ENCODE measurements around the gene GLCCI1. TPM values are rescaled to one million over a fixed set of nuclear protein-coding genes. Genes with fewer than 3 reads are reported as not detected.

The GLCCI1 gene
- total RNA-seq = 1 to 10 TPM; 5.9 to 6.1 (median 6.1) TPM

GRCh38 chr7:7968544-7969305 is at the start of gene GLCCI1:
GLCCI1 (plus strand) TSS chr7:7968796; CDS start chr7:7969351, 555 bp downstream.
- Mint-ChIP-seq H3K4me1 (ENCODE audit: low read depth) (peaks cover 26% of the 10 kb centered on the region), H3K27me3 (ENCODE audit: low read depth) (no peaks in the 10 kb centered on the region), H3K36me3 (ENCODE audit: insufficient read depth) (no peaks in the 10 kb centered on the region), H3K9me3 (no peaks in the 10 kb centered on the region), H3K4me3 (peak within 1 kb of the TSS; percentile 90)
- ATAC-seq = peak; percentile 90 to 93
- DNase-seq = peak; percentile 92

- Mint-ChIP-seq H3K27me3 (ENCODE audit: low read depth) (no peaks in the 10 kb centered on the region), H3K4me3 (no peak overlapping the region), H3K4me1 (ENCODE audit: low read depth) (peaks cover 30% of the 10 kb centered on the region), H3K36me3 (ENCODE audit: insufficient read depth) (no peaks in the 10 kb centered on the region), H3K9me3 (no peaks in the 10 kb centered on the region)
- ATAC-seq = no peak
- no peak for DNase-seq
Observed at GRCh38 chr7:7919449-7919945, 49.1 kb upstream of the GLCCI1 start.

DNA sequence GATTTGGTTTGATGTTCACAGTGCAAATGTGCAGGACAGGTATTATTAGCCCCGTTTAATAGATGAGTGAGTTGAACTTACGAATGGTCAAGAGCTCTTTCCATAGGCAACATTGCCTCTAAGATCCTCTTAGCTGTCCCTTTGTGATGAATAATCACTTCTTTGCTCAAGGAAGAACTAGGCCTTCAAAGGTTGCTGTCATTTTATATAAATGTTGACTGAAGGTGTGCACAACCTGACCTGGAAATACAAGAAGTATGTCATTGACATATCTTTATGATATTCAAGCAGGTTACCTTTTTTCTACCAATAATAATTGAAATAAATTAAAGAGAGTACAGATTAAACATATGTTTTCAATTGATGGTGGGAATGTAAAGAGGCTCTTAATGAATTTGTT is 48.5 kb upstream of the GLCCI1 start:
- Mint-ChIP-seq H3K9me3 (no peaks in the 10 kb centered on the region), H3K27me3 (ENCODE audit: low read depth) (no peaks in the 10 kb centered on the region), H3K36me3 (ENCODE audit: insufficient read depth) (no peaks in the 10 kb centered on the region), H3K4me3 (no peak overlapping the region), H3K4me1 (ENCODE audit: low read depth) (peaks cover 33% of the 10 kb centered on the region)
- DNase-seq (no peak), ATAC-seq (no peak)

DNA sequence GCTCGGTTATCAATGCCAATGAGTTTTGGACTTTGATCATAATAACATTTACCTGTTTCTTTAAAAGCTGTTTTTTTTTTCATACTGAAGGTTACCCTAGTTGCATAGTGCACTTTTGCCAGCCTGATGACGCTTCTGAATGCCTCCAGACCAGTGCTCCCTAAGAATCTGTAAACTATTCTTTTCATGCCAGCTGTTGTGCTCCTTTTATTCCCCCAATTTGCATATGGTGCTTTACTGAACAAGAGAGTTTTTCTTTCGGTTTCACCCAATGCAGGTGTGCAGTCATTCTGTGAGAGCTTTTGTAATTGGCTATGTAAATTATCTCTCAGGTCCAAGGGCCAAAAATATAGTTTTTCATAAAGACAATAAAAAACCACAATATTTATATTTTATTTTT is 48.1 kb upstream of the GLCCI1 start:
- Mint-ChIP-seq H3K27me3 (ENCODE audit: low read depth) (no peaks in the 10 kb centered on the region), H3K4me3 (peak overlapping the region; percentile 45), H3K4me1 (ENCODE audit: low read depth) (peaks cover 33% of the 10 kb centered on the region), H3K36me3 (ENCODE audit: insufficient read depth) (no peaks in the 10 kb centered on the region), H3K9me3 (no peaks in the 10 kb centered on the region)
- ATAC-seq (peak; percentile 85 to 88), DNase-seq (no peak)

DNA sequence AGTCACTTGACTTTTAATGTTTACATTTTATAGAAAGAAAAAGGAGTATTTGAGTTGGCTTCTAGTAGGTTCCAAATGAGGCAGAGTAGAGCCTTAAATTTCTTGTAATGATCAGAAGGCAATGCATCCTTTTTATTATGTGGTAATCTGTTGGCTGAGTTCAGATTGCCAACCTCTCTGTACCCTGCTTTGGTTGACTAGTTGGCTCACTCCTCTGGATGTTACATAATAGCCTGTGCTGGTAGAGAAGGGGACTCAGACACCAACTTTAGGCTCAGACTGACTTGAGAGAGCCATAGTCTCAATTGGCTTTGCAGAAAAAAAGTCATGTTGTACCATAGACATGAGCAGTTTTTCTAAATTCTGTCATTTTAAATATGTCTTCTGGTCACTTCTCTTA is 46.8 kb upstream of the GLCCI1 start:
- Mint-ChIP-seq H3K4me1 (ENCODE audit: low read depth) (peaks cover 33% of the 10 kb centered on the region), H3K27me3 (ENCODE audit: low read depth) (no peaks in the 10 kb centered on the region), H3K9me3 (no peaks in the 10 kb centered on the region), H3K36me3 (ENCODE audit: insufficient read depth) (no peaks in the 10 kb centered on the region), H3K4me3 (no peak overlapping the region)
- no peak for DNase-seq
- ATAC-seq = no peak

- peaks cover 33% of the 10 kb centered on the region for H3K4me1 Mint-ChIP-seq (ENCODE audit: low read depth)
- no peaks in the 10 kb centered on the region for H3K9me3 Mint-ChIP-seq
- H3K4me3 Mint-ChIP-seq = no peak overlapping the region
- H3K36me3 Mint-ChIP-seq (ENCODE audit: insufficient read depth) = no peaks in the 10 kb centered on the region
- ATAC-seq (no peak), DNase-seq (no peak)
- H3K27me3 Mint-ChIP-seq (ENCODE audit: low read depth) = no peaks in the 10 kb centered on the region
Observed at GRCh38 chr7:7922684-7923385, 45.8 kb upstream of the GLCCI1 start.

GRCh38 chr7:7923818-7924217 is 44.8 kb upstream of the GLCCI1 start:
- Mint-ChIP-seq H3K27me3 (ENCODE audit: low read depth) (no peaks in the 10 kb centered on the region), H3K4me3 (no peak overlapping the region), H3K36me3 (ENCODE audit: insufficient read depth) (no peaks in the 10 kb centered on the region), H3K4me1 (ENCODE audit: low read depth) (peaks cover 33% of the 10 kb centered on the region), H3K9me3 (no peaks in the 10 kb centered on the region)
- DNase-seq (no peak), ATAC-seq (no peak)

- H3K27me3 Mint-ChIP-seq (ENCODE audit: low read depth) = no peaks in the 10 kb centered on the region
- ATAC-seq (no peak), DNase-seq (no peak)
- H3K4me1 Mint-ChIP-seq (ENCODE audit: low read depth) = peaks cover 33% of the 10 kb centered on the region
- no peaks in the 10 kb centered on the region for H3K9me3 Mint-ChIP-seq
- H3K4me3 Mint-ChIP-seq = no peak overlapping the region
- H3K36me3 Mint-ChIP-seq (ENCODE audit: insufficient read depth) = no peaks in the 10 kb centered on the region
Observed at GRCh38 chr7:7924303-7924702, 44.3 kb upstream of the GLCCI1 start.

DNA sequence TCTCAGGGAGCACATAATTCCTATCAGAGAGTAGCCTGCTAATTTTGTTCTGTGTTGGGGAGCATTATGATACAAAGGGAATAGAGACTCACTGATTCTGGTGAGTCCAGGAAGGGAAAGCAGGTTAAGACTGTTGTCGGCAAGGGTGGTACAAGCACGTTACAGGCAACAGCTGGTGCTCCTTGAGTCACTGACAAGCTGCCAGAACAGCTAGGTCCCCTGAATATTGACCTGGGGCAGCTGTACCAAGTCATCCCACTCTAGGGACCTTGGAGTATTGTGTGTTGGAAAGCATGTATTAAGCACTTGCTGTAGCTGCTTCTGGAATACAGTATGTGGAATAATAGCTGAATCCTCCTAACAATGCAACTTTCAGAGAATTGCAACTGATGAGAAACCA is 37.0 kb upstream of the GLCCI1 start:
- DNase-seq (no peak), ATAC-seq (no peak)
- H3K4me3 Mint-ChIP-seq = no peak overlapping the region
- H3K4me1 Mint-ChIP-seq (ENCODE audit: low read depth) = peaks cover 12% of the 10 kb centered on the region
- H3K36me3 Mint-ChIP-seq (ENCODE audit: insufficient read depth) = no peaks in the 10 kb centered on the region
- no peaks in the 10 kb centered on the region for H3K27me3 Mint-ChIP-seq (ENCODE audit: low read depth)
- no peaks in the 10 kb centered on the region for H3K9me3 Mint-ChIP-seq

GRCh38 chr7:7932553-7932952 is 36.0 kb upstream of the GLCCI1 start:
- H3K36me3 Mint-ChIP-seq (ENCODE audit: insufficient read depth) = no peaks in the 10 kb centered on the region
- peaks cover 12% of the 10 kb centered on the region for H3K4me1 Mint-ChIP-seq (ENCODE audit: low read depth)
- DNase-seq (no peak), ATAC-seq (no peak)
- no peak overlapping the region for H3K4me3 Mint-ChIP-seq
- no peaks in the 10 kb centered on the region for H3K27me3 Mint-ChIP-seq (ENCODE audit: low read depth)
- H3K9me3 Mint-ChIP-seq = no peaks in the 10 kb centered on the region

DNA sequence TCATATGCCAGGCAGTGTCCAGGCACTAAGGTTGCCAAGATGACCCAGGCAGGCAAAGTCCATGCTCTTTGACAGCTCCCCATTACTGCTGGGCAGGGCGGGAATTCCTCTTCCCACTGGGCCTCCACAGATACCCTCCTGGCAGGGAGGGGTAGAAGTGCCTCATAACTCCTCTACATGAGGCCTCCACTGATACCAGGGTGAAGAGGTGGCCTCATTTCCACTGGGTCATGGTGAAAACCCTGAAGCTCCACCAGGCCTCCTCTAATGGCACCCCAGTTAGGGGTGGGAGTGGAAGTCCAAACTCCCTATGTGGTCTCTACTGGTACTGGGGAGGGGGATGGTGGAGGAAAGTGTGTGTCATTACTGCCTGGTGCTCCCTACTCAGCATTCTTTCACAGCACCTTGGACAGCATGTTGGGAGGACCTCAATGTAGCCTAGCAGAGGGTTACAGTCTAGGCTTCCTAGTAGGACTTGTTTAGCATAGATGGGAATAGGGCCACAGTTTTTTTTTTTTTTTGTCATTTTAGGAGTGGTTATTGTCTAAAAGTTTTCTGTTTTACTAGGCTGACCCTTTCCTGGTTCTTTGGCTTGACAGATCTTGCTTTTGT is 34.6 kb upstream of the GLCCI1 start:
- peaks cover 12% of the 10 kb centered on the region for H3K4me1 Mint-ChIP-seq (ENCODE audit: low read depth)

DNA sequence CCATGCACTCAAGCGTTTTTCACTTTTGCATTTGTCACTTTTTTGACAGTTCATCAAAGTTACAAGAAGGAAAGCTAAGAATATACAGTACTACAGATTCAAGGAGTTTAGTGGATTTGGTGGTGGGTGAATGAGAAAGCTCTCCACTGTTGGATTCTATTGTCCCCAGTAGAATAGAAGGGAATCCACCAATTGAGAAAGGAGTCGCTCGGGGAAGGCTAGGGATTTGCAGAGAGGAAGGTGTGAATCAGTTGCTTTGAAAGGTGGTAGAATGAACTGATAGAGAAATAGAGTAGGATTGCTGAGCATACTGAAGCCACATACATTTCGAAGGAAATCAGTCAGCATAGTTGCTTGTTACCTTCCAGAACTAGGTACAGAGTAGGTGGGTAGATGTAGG is 33.7 kb upstream of the GLCCI1 start:
- H3K4me1 Mint-ChIP-seq (ENCODE audit: low read depth) = peaks cover 12% of the 10 kb centered on the region
- no peak for ATAC-seq
- no peak for DNase-seq
- no peaks in the 10 kb centered on the region for H3K36me3 Mint-ChIP-seq (ENCODE audit: insufficient read depth)
- H3K9me3 Mint-ChIP-seq = no peaks in the 10 kb centered on the region
- no peaks in the 10 kb centered on the region for H3K27me3 Mint-ChIP-seq (ENCODE audit: low read depth)
- H3K4me3 Mint-ChIP-seq = no peak overlapping the region

More for the DNA sequence above, 34.6 kb upstream of the GLCCI1 start:
- no peaks in the 10 kb centered on the region for H3K36me3 Mint-ChIP-seq (ENCODE audit: insufficient read depth)
- H3K4me3 Mint-ChIP-seq = no peak overlapping the region
- no peaks in the 10 kb centered on the region for H3K9me3 Mint-ChIP-seq
- no peaks in the 10 kb centered on the region for H3K27me3 Mint-ChIP-seq (ENCODE audit: low read depth)
- DNase-seq (no peak), ATAC-seq (no peak)

- no peak for DNase-seq
- Mint-ChIP-seq H3K4me1 (ENCODE audit: low read depth) (peaks cover 20% of the 10 kb centered on the region), H3K36me3 (ENCODE audit: insufficient read depth) (no peaks in the 10 kb centered on the region), H3K27me3 (ENCODE audit: low read depth) (no peaks in the 10 kb centered on the region), H3K9me3 (no peaks in the 10 kb centered on the region), H3K4me3 (no peak overlapping the region)
- ATAC-seq = no peak
Observed at GRCh38 chr7:7938471-7938870, 30.1 kb upstream of the GLCCI1 start.

DNA sequence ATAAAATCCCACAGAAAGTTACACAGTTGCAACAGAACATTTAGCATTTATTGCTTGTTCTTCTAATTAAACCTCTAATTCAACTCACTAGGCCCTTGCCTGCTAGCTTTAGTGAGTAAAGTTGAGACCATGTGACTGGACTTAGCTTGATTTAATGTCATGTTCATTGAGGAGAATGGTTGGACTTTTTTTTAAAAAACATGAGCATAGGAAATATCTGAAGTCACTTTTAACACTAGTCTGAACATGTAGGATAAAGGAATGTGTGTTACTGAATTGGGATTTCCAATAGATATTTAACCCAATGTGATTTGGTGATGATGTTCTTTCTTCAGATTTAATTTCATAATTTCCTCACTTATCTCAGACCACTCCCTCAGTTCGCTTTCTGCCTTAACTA is 24.6 kb upstream of the GLCCI1 start:
- Mint-ChIP-seq H3K9me3 (no peaks in the 10 kb centered on the region), H3K4me1 (ENCODE audit: low read depth) (peaks cover 32% of the 10 kb centered on the region), H3K36me3 (ENCODE audit: insufficient read depth) (no peaks in the 10 kb centered on the region), H3K4me3 (no peak overlapping the region), H3K27me3 (ENCODE audit: low read depth) (no peaks in the 10 kb centered on the region)
- ATAC-seq (no peak), DNase-seq (no peak)
